Trophoblast cell (in vitro differentiated cells and primary cell): ENCODE measurements around the gene DDRGK1.

Experiments used
- DNase-seq, 2 donors: peaks; one replicate each; pipeline ENCODE4 v3.0.0-alpha.2; 2016
- H2AFZ ChIP-seq: 2 replicates; pipeline ENCODE4 v1.6.1; 2013; ENCODE audit warnings: low read length, moderate library complexity, mild to moderate bottlenecking; ENCODE audit not compliant: insufficient read depth, poor library complexity
- H2AK5ac ChIP-seq: 2 replicates; pipeline ENCODE4 v1.6.1; 2013; ENCODE audit warnings: mild to moderate bottlenecking, low read length
- H2BK120ac ChIP-seq: 2 replicates; pipeline ENCODE4 v1.6.1; 2013; ENCODE audit warnings: low read length, mild to moderate bottlenecking, moderate library complexity; ENCODE audit not compliant: insufficient read depth, poor library complexity
- H2BK12ac ChIP-seq: 2 replicates; pipeline ENCODE4 v1.6.1; 2013; ENCODE audit warnings: mild to moderate bottlenecking, low read length, moderate library complexity
- H2BK5ac ChIP-seq: 2 replicates; pipeline ENCODE4 v1.6.1; 2013; ENCODE audit warnings: low read length, low read depth, moderate library complexity, mild to moderate bottlenecking; ENCODE audit not compliant: poor library complexity
- H3K14ac ChIP-seq: 2 replicates; pipeline ENCODE4 v1.6.1; 2013; ENCODE audit warnings: mild to moderate bottlenecking, low read length
- H3K18ac ChIP-seq: 2 replicates; pipeline ENCODE4 v1.6.1; 2013; ENCODE audit warnings: mild to moderate bottlenecking, low read length
- H3K23ac ChIP-seq: 2 replicates; pipeline ENCODE4 v1.6.1; 2013; ENCODE audit warnings: low read length
- H3K27ac ChIP-seq: 2 replicates; pipeline ENCODE4 v1.5.1; 2013; ENCODE audit warnings: low read depth, mild to moderate bottlenecking, inconsistent platforms, low read length, moderate library complexity
- H3K27me3 ChIP-seq: 2 replicates; pipeline ENCODE4 v1.6.1; 2013; ENCODE audit warnings: inconsistent platforms, mild to moderate bottlenecking, low read length, moderate library complexity; ENCODE audit not compliant: insufficient read depth
- H3K36me3 ChIP-seq, 2 experiments: 1 replicate in 1 of 2; 2 replicates in 1 of 2; pipeline ENCODE4 v1.6.1; 2013; ENCODE audit warnings: low read length in 2 of 2, mild to moderate bottlenecking in 2 of 2, moderate library complexity in 1 of 2; ENCODE audit not compliant: insufficient read depth in 2 of 2, control insufficient read depth in 1 of 2
- H3K4ac ChIP-seq: 2 replicates; pipeline ENCODE4 v1.6.1; 2013; ENCODE audit warnings: low read depth, mild to moderate bottlenecking, low read length, moderate library complexity
- H3K4me1 ChIP-seq, 2 experiments: 1 replicate in 1 of 2; 2 replicates in 1 of 2; pipeline ENCODE4 v1.6.1; 2013; ENCODE audit warnings: low read length in 2 of 2, mild to moderate bottlenecking in 2 of 2, moderate library complexity in 1 of 2; ENCODE audit not compliant: insufficient read depth in 2 of 2, control insufficient read depth in 1 of 2
- H3K4me2 ChIP-seq: 2 replicates; pipeline ENCODE4 v1.6.1; 2013; ENCODE audit warnings: inconsistent platforms, mild to moderate bottlenecking, low read length, moderate library complexity
- H3K4me3 ChIP-seq: 2 replicates; pipeline ENCODE4 v1.5.1; 2013; ENCODE audit warnings: mild to moderate bottlenecking, low read depth, low read length, inconsistent platforms
- H3K79me1 ChIP-seq: one replicate; pipeline ENCODE4 v1.6.1; 2013; ENCODE audit warnings: low read length
- H3K79me2 ChIP-seq: 2 replicates; pipeline ENCODE4 v1.6.1; 2013; ENCODE audit warnings: low read length, mild to moderate bottlenecking; ENCODE audit not compliant: control insufficient read depth, insufficient read depth, poor library complexity
- H3K9ac ChIP-seq: 2 replicates; pipeline ENCODE4 v1.6.1; 2013; ENCODE audit warnings: mild to moderate bottlenecking, low read length
- H3K9me3 ChIP-seq: 2 replicates; pipeline ENCODE4 v1.6.1; 2013; ENCODE audit warnings: low read depth, mild to moderate bottlenecking, control low read depth, inconsistent platforms, low read length; ENCODE audit not compliant: insufficient read depth
- H4K12ac ChIP-seq: 2 replicates; pipeline ENCODE4 v1.6.1; 2013; ENCODE audit warnings: low read depth, mild to moderate bottlenecking, low read length, moderate library complexity
- H4K8ac ChIP-seq: 2 replicates; pipeline ENCODE4 v1.6.1; 2013; ENCODE audit warnings: low read depth, mild to moderate bottlenecking, low read length, moderate library complexity
- H4K91ac ChIP-seq: one replicate; pipeline ENCODE4 v1.6.1; 2013; ENCODE audit warnings: low read depth, mild to moderate bottlenecking, low read length, moderate library complexity
- WGBS: extraction: QIAGEN DNeasy Blood & Tissue Kit; methylation state at CpG from one replicate; pipeline ENCODE4 v1.1.7; 2013; ENCODE audit warnings: missing lambda C conversion rate; ENCODE audit not compliant: insufficient read length, insufficient coverage; ENCODE audit errors: extremely low coverage; 5-methylcytosine and 5-hydroxymethylcytosine counted together

Gene DDRGK1

GRCh38 chr20:3172126-3172932, 32.2 kb downstream of the DDRGK1 start:
- Histone ChIP-seq H3K14ac (no peak overlapping the region), H2BK120ac (no peak overlapping the region), H3K27me3 (no peaks in the 10 kb centered on the region), H3K18ac (peak overlapping the region; percentile 24), H3K4me1 (peaks cover 7 to 15% of the 10 kb centered on the region in 2 experiments), H2BK12ac (no peak overlapping the region), H3K79me1 (peaks cover 25% of the 10 kb centered on the region), H3K79me2 (peaks cover 9% of the 10 kb centered on the region), H3K4me2 (peak overlapping the region; percentile 97), H3K9me3 (no peaks in the 10 kb centered on the region), H2BK5ac (no peak overlapping the region), H4K12ac (peak overlapping the region; percentile 11), H2AFZ (no peak overlapping the region), H2AK5ac (no peak overlapping the region), H3K27ac (no peak overlapping the region), H3K9ac (peak overlapping the region; percentile 36), H3K4ac (no peak overlapping the region), H3K36me3 (no peaks in the 10 kb centered on the region), H4K8ac (no peak overlapping the region), H4K91ac (no peak overlapping the region), H3K4me3 (peak overlapping the region; percentile 99), H3K23ac (peak overlapping the region; percentile 13)
- no peak for DNase-seq
- no CpG with 5 or more reads among the region's 5 CpGs for WGBS

- H3K9me3 ChIP-seq: no peaks in the 10 kb centered on the region
- WGBS: no CpG with 5 or more reads among the region's 14 CpGs
- H3K79me2 ChIP-seq: peaks cover 9% of the 10 kb centered on the region
Observed at GRCh38 chr20:3171391-3172125, 32.9 kb downstream of the DDRGK1 start.

DNA sequence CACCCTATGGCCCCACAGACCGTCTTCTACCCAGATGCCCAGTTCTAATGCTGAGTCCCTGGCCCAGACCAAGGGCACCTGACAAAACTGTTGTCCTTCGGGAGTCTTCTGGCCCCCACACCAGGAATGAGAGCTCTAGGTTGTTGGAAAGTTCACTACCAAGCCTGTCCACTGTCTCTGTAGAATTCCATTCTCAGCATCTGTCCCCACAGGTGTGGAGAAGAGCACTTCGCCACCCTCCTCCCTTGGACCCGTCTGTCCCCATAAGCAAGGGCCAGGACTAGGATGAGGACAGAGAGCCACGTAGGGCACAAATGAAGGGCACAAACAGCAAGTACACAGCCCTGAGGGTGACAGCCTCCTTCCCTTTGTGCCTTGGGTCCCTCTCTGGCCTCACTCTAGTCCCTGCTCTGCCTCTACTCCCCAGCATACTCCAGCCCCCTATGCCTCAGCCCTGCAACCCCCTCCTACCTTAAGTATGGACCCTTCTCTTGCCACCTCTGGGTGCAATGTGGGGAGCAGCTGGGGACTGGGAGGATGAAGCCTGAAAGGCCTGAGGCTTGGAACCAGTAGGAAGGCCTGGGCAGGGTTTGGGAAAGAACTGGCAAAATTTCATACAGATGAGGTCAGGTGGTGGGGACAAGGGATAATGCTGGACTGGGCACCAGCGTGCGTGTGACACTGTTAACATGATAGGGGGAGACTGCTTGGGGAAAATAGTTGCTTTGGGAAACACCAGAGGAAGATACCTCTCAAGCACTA, 35.5 kb downstream of the DDRGK1 start:
- Histone ChIP-seq H3K9me3 (no peaks in the 10 kb centered on the region), H3K36me3 (peaks cover 2 to 11% of the 10 kb centered on the region in 2 experiments), H2BK120ac (no peak overlapping the region), H3K9ac (no peak overlapping the region), H2BK12ac (no peak overlapping the region), H2AK5ac (no peak overlapping the region), H3K27ac (no peak overlapping the region), H2BK5ac (no peak overlapping the region), H3K4me2 (peak overlapping the region; percentile 83), H3K79me2 (peaks cover 5% of the 10 kb centered on the region), H3K4ac (no peak overlapping the region), H3K4me3 (no peak overlapping the region), H4K12ac (no peak overlapping the region), H3K27me3 (no peaks in the 10 kb centered on the region), H3K4me1 (peaks cover 7 to 15% of the 10 kb centered on the region in 2 experiments), H4K8ac (peak overlapping the region; percentile 72), H4K91ac (no peak overlapping the region), H3K79me1 (peaks cover 21% of the 10 kb centered on the region), H3K14ac (no peak overlapping the region), H2AFZ (no peak overlapping the region), H3K18ac (no peak overlapping the region), H3K23ac (no peak overlapping the region)
- DNase-seq: no peak
- WGBS: no CpG with 5 or more reads among the region's 7 CpGs

More at GRCh38 chr20:3171391-3172125, 32.9 kb downstream of the DDRGK1 start:
- Histone ChIP-seq H2AK5ac (no peak overlapping the region), H3K27ac (no peak overlapping the region), H3K4me1 (peaks cover 7 to 15% of the 10 kb centered on the region in 2 experiments), H3K9ac (no peak overlapping the region), H3K18ac (no peak overlapping the region), H4K12ac (no peak overlapping the region), H3K14ac (no peak overlapping the region), H4K8ac (no peak overlapping the region), H3K23ac (no peak overlapping the region), H2BK120ac (no peak overlapping the region), H2BK12ac (no peak overlapping the region), H4K91ac (no peak overlapping the region), H3K4me2 (no peak overlapping the region), H3K36me3 (peaks cover 0 to 1% of the 10 kb centered on the region in 2 experiments), H3K79me1 (peaks cover 25% of the 10 kb centered on the region), H3K4ac (no peak overlapping the region), H2BK5ac (no peak overlapping the region), H3K27me3 (no peaks in the 10 kb centered on the region), H2AFZ (no peak overlapping the region), H3K4me3 (no peak overlapping the region)
- DNase-seq: no peak
